K562 (cell line): Measurements from ENCODE around the gene ETV7. TPM values are rescaled to one million over a fixed set of nuclear protein-coding genes. Genes with fewer than 3 reads are reported as not detected.

Experiments used
- CBX3 ChIP-seq, 2 experiments: IDR thresholded peaks; 1 replicate in 1 of 2; 2 replicates in 1 of 2; pipeline ENCODE4 v1.6.1; 2012; ENCODE audit warnings: inconsistent platforms in 2 of 2, low read length in 2 of 2, borderline replicate concordance in 1 of 2, control low read depth in 1 of 2
- E2F5 ChIP-seq: sonication (generic); formaldehyde crosslinking; IDR thresholded peaks from 2 replicates; pipeline ENCODE4 v1.8.0; 2022; ENCODE audit warnings: mild to moderate bottlenecking, missing genetic modification reagents
- ETV1 ChIP-seq: fragments of 450-650 bp; conservative IDR thresholded peaks from 2 replicates; pipeline ENCODE4 v1.6.1; 2016; ENCODE audit warnings: missing genetic modification characterization, control low read depth, low read depth, missing compliant biosample characterization
- FOXM1 ChIP-seq, 2 experiments: fragments of 450-650 bp in 1 of 2; sonication (generic) in 1 of 2; formaldehyde crosslinking in 1 of 2; IDR thresholded peaks; 2 replicates each; pipeline versions ENCODE4 v1.6.1 to v1.9.0; 2017 to 2022; ENCODE audit warnings: low read depth in 2 of 2, mild to moderate bottlenecking in 2 of 2, missing genetic modification reagents in 1 of 2, moderate library complexity in 1 of 2
- MIER1 ChIP-seq: fragments of 450-650 bp; IDR thresholded peaks from 2 replicates; pipeline ENCODE4 v1.6.1; 2016; ENCODE audit warnings: antibody characterized with exemption, mild to moderate bottlenecking, low read depth
- MXI1 ChIP-seq: IDR thresholded peaks from 2 replicates; pipeline ENCODE4 v1.6.1; 2011; ENCODE audit warnings: low read depth, mild to moderate bottlenecking, improper control_type of control experiment, low read length
- PHF20 ChIP-seq: fragments of 450-650 bp; IDR thresholded peaks from 2 replicates; pipeline ENCODE4 v1.6.1; 2018; ENCODE audit not compliant: partially characterized antibody
- RB1 ChIP-seq: fragments of 450-650 bp; IDR thresholded peaks from 2 replicates; pipeline ENCODE4 v1.6.1; 2017; ENCODE audit warnings: low read depth, mild to moderate bottlenecking
- SREBF2 ChIP-seq: sonication (generic); formaldehyde crosslinking; IDR thresholded peaks from 2 replicates; pipeline ENCODE4 v1.4.0; 2020; ENCODE audit warnings: mild to moderate bottlenecking, missing genetic modification reagents
- ZFP1 ChIP-seq: fragments of 450-650 bp; formaldehyde crosslinking; IDR thresholded peaks from 2 replicates; pipeline ENCODE4 v1.4.0; 2020; ENCODE audit warnings: mild to moderate bottlenecking, mixed read lengths
- ZMIZ1 ChIP-seq, 2 experiments: fragments of 150-350 bp in 1 of 2; IDR thresholded peaks; 2 replicates each; pipeline ENCODE4 v1.6.1; 2012 to 2016; ENCODE audit warnings: low read depth in 2 of 2, low read length in 2 of 2, mild to moderate bottlenecking in 1 of 2, moderate library complexity in 1 of 2
- ZNF12 ChIP-seq: sonication (generic); formaldehyde crosslinking; IDR thresholded peaks from 2 replicates; pipeline ENCODE4 v1.4.0; 2020; ENCODE audit warnings: mild to moderate bottlenecking, missing genetic modification reagents
- ZNF134 ChIP-seq: fragments of 250-450 bp; sonication (Bioruptor Pico); conservative IDR thresholded peaks from 2 replicates; pipeline ENCODE4 v1.4.0; 2020
- ZNF41 ChIP-seq: fragments of 250-450 bp; sonication (Bioruptor Pico); conservative IDR thresholded peaks from 2 replicates; pipeline ENCODE4 v1.4.0; 2020; ENCODE audit warnings: mild to moderate bottlenecking
- polyA plus RNA-seq, 8 experiments: library from polyadenylated mRNA; depleted of rRNA in 4 of 8; stranded (reverse) in 5 of 8; unstranded in 3 of 8; fragments of >200 nt; fragmentation: Nextera tagmentation in 2 of 8; fragmentation: Illumina TruSeq in 1 of 8; extraction: Ambion mirVana in 2 of 8; extraction: Trizol in 1 of 8; gene quantifications; 2 replicates each; pipeline versions ENCODE4 v1.2.1 to v1.2.3, GENCODE V29; 2011 to 2014; ENCODE audit warnings: inconsistent platforms in 1 of 8, missing spikeins in 1 of 8
- total RNA-seq, 7 experiments: library from RNA; depleted of rRNA in 6 of 7; stranded (reverse); fragments of >200 nt in 6 of 7; fragmentation: Illumina TruSeq in 2 of 7; extraction: Trizol in 2 of 7; gene quantifications; 2 replicates each; pipeline versions ENCODE4 v1.2.1 to v1.2.3, GENCODE V29; 2011 to 2021; ENCODE audit warnings: low replicate concordance in 1 of 7
- TF ChIP-seq, protein P1 (sequence below): fragments of 200-800 bp; sonication (Bioruptor generic); IDR thresholded peaks from 2 replicates; pipeline ENCODE4 v1.6.1; 2017; ENCODE audit warnings: missing genetic modification characterization, missing compliant biosample characterization
- TF ChIP-seq, protein P2 (sequence below), 2 experiments: IDR thresholded peaks in 1 of 2; conservative IDR thresholded peaks in 1 of 2; 2 replicates each; pipeline ENCODE4 v1.6.1; 2016; ENCODE audit warnings: low read depth in 2 of 2, mild to moderate bottlenecking in 1 of 2, missing compliant biosample characterization in 1 of 2, missing genetic modification characterization in 1 of 2, moderate library complexity in 1 of 2

Gene ETV7
- total and polyA plus RNA-seq, 9 of the 15 experiments (the other 6 are each of a cell fraction or from before 2014, with no cell fraction given) = 0.07 to 0.22 (median 0.14) TPM; not detected in 3

- TF ChIP-seq ZMIZ1 (IDR thresholded peaks at IDR 0.05; ENCODE audit: low read depth in 2 of 2, low read length in 2 of 2) (peak in 1 of 2 experiments; percentile 81; a peak in 2 of 4 replicates), ZNF134 (peak; percentile 63; the same call in 1 of the 2 replicates), ZNF12 (CRISPR knock-in tag) (no peak), ZNF41 (no peak; the same call in 1 of the 2 replicates), PHF20 (no peak), SREBF2 (CRISPR knock-in tag) (no peak), MIER1 (no peak), CBX3 (IDR thresholded peaks at IDR 0.05; ENCODE audit: borderline replicate concordance in 1 of 2, low read length in 2 of 2) (peak in 1 of 2 experiments; percentile 17; a peak in 1 of 3 replicates), FOXM1 (IDR thresholded peaks at IDR 0.05; ENCODE audit: low read depth) (peak; percentile 79), FOXM1 (CRISPR knock-in tag; IDR thresholded peaks at IDR 0.05; ENCODE audit: low read depth) (no peak), RB1 (peak; percentile 98), E2F5 (no peak), MXI1 (no peak), ETV1 (tag) (0 out of 2 replicates have a peak, but pooled peaks have one; percentile 34), ZFP1 (CRISPR knock-in tag) (no peak)
- TF ChIP-seq, protein P1, sequence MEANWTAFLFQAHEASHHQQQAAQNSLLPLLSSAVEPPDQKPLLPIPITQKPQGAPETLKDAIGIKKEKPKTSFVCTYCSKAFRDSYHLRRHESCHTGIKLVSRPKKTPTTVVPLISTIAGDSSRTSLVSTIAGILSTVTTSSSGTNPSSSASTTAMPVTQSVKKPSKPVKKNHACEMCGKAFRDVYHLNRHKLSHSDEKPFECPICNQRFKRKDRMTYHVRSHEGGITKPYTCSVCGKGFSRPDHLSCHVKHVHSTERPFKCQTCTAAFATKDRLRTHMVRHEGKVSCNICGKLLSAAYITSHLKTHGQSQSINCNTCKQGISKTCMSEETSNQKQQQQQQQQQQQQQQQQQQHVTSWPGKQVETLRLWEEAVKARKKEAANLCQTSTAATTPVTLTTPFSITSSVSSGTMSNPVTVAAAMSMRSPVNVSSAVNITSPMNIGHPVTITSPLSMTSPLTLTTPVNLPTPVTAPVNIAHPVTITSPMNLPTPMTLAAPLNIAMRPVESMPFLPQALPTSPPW (CRISPR knock-in tag) = peak; percentile 73
- TF ChIP-seq, protein P2, sequence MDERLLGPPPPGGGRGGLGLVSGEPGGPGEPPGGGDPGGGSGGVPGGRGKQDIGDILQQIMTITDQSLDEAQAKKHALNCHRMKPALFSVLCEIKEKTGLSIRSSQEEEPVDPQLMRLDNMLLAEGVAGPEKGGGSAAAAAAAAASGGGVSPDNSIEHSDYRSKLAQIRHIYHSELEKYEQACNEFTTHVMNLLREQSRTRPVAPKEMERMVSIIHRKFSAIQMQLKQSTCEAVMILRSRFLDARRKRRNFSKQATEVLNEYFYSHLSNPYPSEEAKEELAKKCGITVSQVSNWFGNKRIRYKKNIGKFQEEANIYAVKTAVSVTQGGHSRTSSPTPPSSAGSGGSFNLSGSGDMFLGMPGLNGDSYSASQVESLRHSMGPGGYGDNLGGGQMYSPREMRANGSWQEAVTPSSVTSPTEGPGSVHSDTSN (CRISPR knock-in tag; IDR thresholded peaks at IDR 0.05; ENCODE audit: low read depth) = no peak
- TF ChIP-seq, protein P2 (tag; conservative IDR thresholded peaks at IDR 0.05; ENCODE audit: low read depth) = no peak
Measured at GRCh38 chr6:36350681-36351571, 36.5 kb downstream of the ETV7 start (continued).
